PC-3 (cell line): Measurements from ENCODE around the gene ZNF275. TPM values are rescaled to one million over a fixed set of nuclear protein-coding genes. Genes with fewer than 3 reads are reported as not detected.

Source experiments
- ATAC-seq: fragments of 200-7000 bp; cut with Tn5 transposase; 2 replicates; pipeline ENCODE4 v1.9.1; 2020; ENCODE audit warnings: mild to moderate bottlenecking, moderate library complexity
- BruUV-seq: library from RNA; stranded (reverse); fragments of 400-500 nt; replicated peaks from 2 replicates; lab custom pipeline; 2021; lab: Mats Ljungman, UMichigan
- CTCF ChIA-PET: fragments of 300-600 bp; sonication (Branson Sonifier 250); formaldehyde crosslinking; loops from one replicate; lab custom pipeline; 2022; ENCODE audit warnings: antibody characterized with exemption; lab: Charles Lee
- POLR2A ChIA-PET: fragments of 300-600 bp; sonication (Branson Sonifier 250); formaldehyde crosslinking; loops from one replicate; lab custom pipeline; 2022; ENCODE audit warnings: antibody characterized with exemption; ENCODE audit not compliant: unreplicated experiment; lab: Charles Lee
- DNase-seq: peaks from one replicate; pipeline ENCODE4 v3.0.0-alpha.2; 2015
- H2AFZ ChIP-seq: fragments of 300-600 bp; sonication (generic); 2 replicates; pipeline ENCODE4 v1.6.0; 2016; ENCODE audit warnings: antibody characterized with exemption, low read length
- H3F3A ChIP-seq: fragments of 300-600 bp; sonication (generic); one replicate; pipeline ENCODE4 v1.6.0; 2017; ENCODE audit warnings: antibody characterized with exemption, low read length, control low read depth, mild to moderate bottlenecking; ENCODE audit not compliant: unreplicated experiment
- H3K27ac ChIP-seq: fragments of 300-600 bp; sonication (generic); 2 replicates; pipeline ENCODE4 v1.5.1; 2016; ENCODE audit warnings: mild to moderate bottlenecking, low read length
- H3K27me3 ChIP-seq: fragments of 300-600 bp; sonication (generic); 2 replicates; pipeline ENCODE4 v1.6.1; 2016; ENCODE audit warnings: low read length, mixed read lengths
- H3K36me3 ChIP-seq: fragments of 300-600 bp; sonication (generic); 2 replicates; pipeline ENCODE4 v1.6.1; 2016; ENCODE audit warnings: low read depth, mixed run types, low read length, mixed read lengths
- H3K4me1 ChIP-seq: fragments of 300-600 bp; sonication (generic); 2 replicates; pipeline ENCODE4 v1.5.1; 2016; ENCODE audit warnings: low read length; ENCODE audit not compliant: insufficient read depth
- H3K4me2 ChIP-seq: fragments of 300-600 bp; sonication (generic); 2 replicates; pipeline ENCODE4 v1.6.0; 2016; ENCODE audit warnings: low read length
- H3K4me3 ChIP-seq: fragments of 300-600 bp; sonication (generic); 2 replicates; pipeline ENCODE4 v1.5.1; 2016; ENCODE audit warnings: mild to moderate bottlenecking, low read length, mixed read lengths
- H3K79me2 ChIP-seq: fragments of 300-600 bp; sonication (generic); 2 replicates; pipeline ENCODE4 v1.6.1; 2017; ENCODE audit warnings: low read length, mixed read lengths
- H3K9ac ChIP-seq: fragments of 300-600 bp; sonication (generic); 2 replicates; pipeline ENCODE4 v1.6.0; 2016; ENCODE audit warnings: mild to moderate bottlenecking, low read length
- H3K9me2 ChIP-seq: fragments of 300-600 bp; sonication (generic); replicated peaks from 2 replicates; pipeline ENCODE4 v1.6.1; 2016; ENCODE audit warnings: mixed run types, low read length, mixed read lengths
- H3K9me3 ChIP-seq: fragments of 300-600 bp; sonication (generic); 2 replicates; pipeline ENCODE4 v1.6.1; 2016; ENCODE audit warnings: low read length, mixed read lengths
- H4K20me1 ChIP-seq: fragments of 300-600 bp; sonication (generic); 2 replicates; pipeline ENCODE4 v1.6.1; 2016; ENCODE audit warnings: low read length, mixed read lengths
- EZH2 ChIP-seq: fragments of 300-600 bp; sonication (generic); IDR thresholded peaks from one replicate; pipeline ENCODE4 v1.6.1; 2017; ENCODE audit warnings: antibody characterized with exemption, mild to moderate bottlenecking, low read length; ENCODE audit not compliant: unreplicated experiment
- EZH2phosphoT487 ChIP-seq: fragments of 300-600 bp; sonication (generic); IDR thresholded peaks from 2 replicates; pipeline ENCODE4 v1.6.1; 2018; ENCODE audit warnings: mild to moderate bottlenecking, antibody characterized with exemption, low read length, borderline replicate concordance
- intact Hi-C: fragments of 100-400 bp; cut with micrococcal nuclease; formaldehyde crosslinking; loops from 2 replicates; pipeline ENCODE4 v1.9.0; 2023
- total RNA-seq: library from RNA; depleted of rRNA; stranded (reverse); fragments of >200 nt; gene quantifications from 2 replicates; pipeline ENCODE4 v1.2.3, GENCODE V29; 2014
- TF ChIP-seq, protein P1 (sequence below): fragments of 300-600 bp; sonication (generic); conservative IDR thresholded peaks from 2 replicates; pipeline ENCODE4 v1.5.1; 2017; ENCODE audit warnings: antibody characterized with exemption, low read depth, mild to moderate bottlenecking, low read length

Gene ZNF275
- total RNA-seq, 1 experiment from 2014 or later: 7.1 TPM

DNA sequence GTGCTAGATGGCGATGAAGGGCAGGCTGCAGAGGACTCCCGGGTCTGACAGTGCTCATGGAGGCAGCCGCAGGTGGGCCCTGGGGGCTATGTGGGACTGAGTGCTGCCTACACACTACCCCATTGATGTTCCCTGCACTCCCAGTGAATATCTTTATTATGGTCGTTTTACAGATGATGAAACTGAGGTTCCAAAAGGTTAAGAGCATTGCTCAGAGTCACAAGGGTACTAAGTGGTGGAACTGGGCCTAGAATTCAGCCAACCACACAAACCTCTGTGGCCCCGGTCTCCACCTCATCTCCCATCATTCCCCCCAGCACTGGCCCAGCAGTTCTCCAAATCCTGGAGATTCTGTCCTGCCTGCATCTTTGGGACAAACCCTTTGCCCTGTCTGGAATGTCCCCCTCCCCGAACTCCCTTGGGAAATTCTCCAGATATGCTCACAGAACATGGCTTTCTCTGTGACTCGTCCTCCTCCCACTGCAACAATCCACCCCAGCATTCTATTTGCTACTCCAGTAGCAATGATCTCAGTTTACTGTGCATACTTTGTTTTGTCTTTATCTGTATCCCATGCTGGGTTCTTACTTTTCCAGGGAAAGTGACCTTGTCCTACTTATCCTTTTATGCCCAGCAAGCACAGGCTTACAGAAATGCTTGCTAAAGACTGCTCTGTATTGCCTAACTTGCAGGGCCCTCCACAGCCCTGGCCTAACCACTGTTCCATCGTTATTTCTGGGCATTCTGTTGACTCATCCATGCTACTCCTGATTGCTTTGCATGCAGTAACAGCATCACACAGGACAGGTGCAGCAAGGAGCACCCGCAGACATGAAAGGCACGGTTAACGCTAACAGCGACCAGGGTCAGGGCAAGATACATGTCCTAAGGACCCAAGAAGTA is 26.4 kb upstream of the ZNF275 start:
- TF ChIP-seq EZH2: no peak
- H4K20me1 ChIP-seq: no peaks in the 10 kb centered on the region
- ChIA-PET CTCF (no interaction called here), POLR2A (no interaction called here)
- H3K79me2 ChIP-seq: no peaks in the 10 kb centered on the region
- DNase-seq (no peak), ATAC-seq (no peak)
- no TSS peak for BruUV-seq
- H3K36me3 ChIP-seq: no peaks in the 10 kb centered on the region
- no peak overlapping the region for H2AFZ ChIP-seq
- H3K4me2 ChIP-seq: no peak overlapping the region
- no peaks in the 10 kb centered on the region for H3K9me3 ChIP-seq
- intact Hi-C loops: no loop called here
- no peaks in the 10 kb centered on the region for H3K9me2 ChIP-seq
- H3K4me1 ChIP-seq: no peaks in the 10 kb centered on the region
- H3F3A ChIP-seq: no peaks in the 10 kb centered on the region
- no peak overlapping the region for H3K9ac ChIP-seq
- H3K4me3 ChIP-seq: no peak overlapping the region
- peaks cover 52% of the 10 kb centered on the region for H3K27me3 ChIP-seq
- no peak overlapping the region for H3K27ac ChIP-seq

DNA sequence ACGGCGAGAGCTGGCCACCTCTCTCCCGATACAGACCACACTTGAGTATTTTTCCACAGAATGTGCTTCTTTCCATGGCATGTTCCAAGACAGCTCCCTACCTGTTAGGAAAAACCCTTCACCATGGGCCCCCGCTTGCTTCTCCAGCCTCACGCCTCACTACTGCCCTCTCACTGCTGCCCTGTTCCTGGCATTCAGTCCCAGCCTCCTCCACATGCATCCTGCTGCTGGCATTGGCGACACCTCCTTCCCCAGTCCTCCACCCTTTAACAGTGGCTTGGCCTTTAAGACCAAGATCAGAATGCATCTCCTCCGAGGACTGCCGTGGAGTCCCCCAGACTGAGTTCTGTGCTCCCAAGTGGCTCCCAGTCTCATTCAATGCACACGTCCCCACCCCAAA is 23.1 kb upstream of the ZNF275 start:
- intact Hi-C loops: no loop called here
- Histone ChIP-seq H3K9me3 (no peaks in the 10 kb centered on the region), H2AFZ (no peak overlapping the region), H3F3A (no peaks in the 10 kb centered on the region), H3K4me2 (no peak overlapping the region), H3K9ac (no peak overlapping the region), H3K79me2 (no peaks in the 10 kb centered on the region), H4K20me1 (no peaks in the 10 kb centered on the region), H3K4me1 (no peaks in the 10 kb centered on the region), H3K36me3 (no peaks in the 10 kb centered on the region), H3K27ac (no peak overlapping the region), H3K4me3 (no peak overlapping the region), H3K9me2 (no peaks in the 10 kb centered on the region), H3K27me3 (peaks cover 26% of the 10 kb centered on the region)
- ATAC-seq (no peak), DNase-seq (no peak)
- POLR2A ChIA-PET: no interaction called here
- TF ChIP-seq, protein P1, sequence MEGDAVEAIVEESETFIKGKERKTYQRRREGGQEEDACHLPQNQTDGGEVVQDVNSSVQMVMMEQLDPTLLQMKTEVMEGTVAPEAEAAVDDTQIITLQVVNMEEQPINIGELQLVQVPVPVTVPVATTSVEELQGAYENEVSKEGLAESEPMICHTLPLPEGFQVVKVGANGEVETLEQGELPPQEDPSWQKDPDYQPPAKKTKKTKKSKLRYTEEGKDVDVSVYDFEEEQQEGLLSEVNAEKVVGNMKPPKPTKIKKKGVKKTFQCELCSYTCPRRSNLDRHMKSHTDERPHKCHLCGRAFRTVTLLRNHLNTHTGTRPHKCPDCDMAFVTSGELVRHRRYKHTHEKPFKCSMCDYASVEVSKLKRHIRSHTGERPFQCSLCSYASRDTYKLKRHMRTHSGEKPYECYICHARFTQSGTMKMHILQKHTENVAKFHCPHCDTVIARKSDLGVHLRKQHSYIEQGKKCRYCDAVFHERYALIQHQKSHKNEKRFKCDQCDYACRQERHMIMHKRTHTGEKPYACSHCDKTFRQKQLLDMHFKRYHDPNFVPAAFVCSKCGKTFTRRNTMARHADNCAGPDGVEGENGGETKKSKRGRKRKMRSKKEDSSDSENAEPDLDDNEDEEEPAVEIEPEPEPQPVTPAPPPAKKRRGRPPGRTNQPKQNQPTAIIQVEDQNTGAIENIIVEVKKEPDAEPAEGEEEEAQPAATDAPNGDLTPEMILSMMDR: 0 out of 2 replicates have a peak, but pooled peaks have one; percentile 13
- TF ChIP-seq EZH2phosphoT487: no peak
- CTCF ChIA-PET: no interaction called here
- no TSS peak for BruUV-seq

DNA sequence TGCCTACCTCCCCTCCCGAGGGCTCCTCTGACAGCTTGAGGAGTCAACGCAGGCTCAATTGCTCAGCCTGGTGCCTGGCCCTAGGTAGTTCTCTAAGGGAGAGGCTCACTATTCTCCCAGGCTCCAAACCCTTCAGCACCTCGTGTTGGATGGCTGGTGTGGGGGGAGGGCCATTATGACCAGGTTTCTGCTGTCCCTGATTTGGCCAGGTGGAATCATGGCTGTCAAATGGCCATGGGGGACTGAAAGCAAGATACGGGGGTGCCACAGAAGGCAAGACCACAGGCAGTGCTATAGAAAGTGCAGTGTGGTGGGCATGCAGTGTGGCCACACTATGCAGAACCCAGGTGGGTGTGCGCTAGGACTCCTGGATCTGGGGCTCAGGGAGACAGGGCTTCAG is 21.9 kb upstream of the ZNF275 start:
- Histone ChIP-seq H3K9me3 (no peaks in the 10 kb centered on the region), H3K9ac (no peak overlapping the region), H3K9me2 (no peaks in the 10 kb centered on the region), H3K36me3 (no peaks in the 10 kb centered on the region), H3K27me3 (peaks cover 26% of the 10 kb centered on the region), H3K4me1 (no peaks in the 10 kb centered on the region), H4K20me1 (no peaks in the 10 kb centered on the region), H2AFZ (no peak overlapping the region), H3K4me3 (no peak overlapping the region), H3K4me2 (no peak overlapping the region), H3F3A (no peaks in the 10 kb centered on the region), H3K27ac (no peak overlapping the region), H3K79me2 (no peaks in the 10 kb centered on the region)
- ATAC-seq (no peak), DNase-seq (no peak)
- no peak for TF ChIP-seq EZH2phosphoT487
- no peak for TF ChIP-seq EZH2
- TF ChIP-seq, protein P1: no peak
- BruUV-seq: no TSS peak
- ChIA-PET POLR2A (no interaction called here), CTCF (no interaction called here)
- intact Hi-C loops: no loop called here
